Measurements from ENCODE around the gene IGFN1.

- no peak for TF ChIP-seq POLR2AphosphoS5 (IDR thresholded peaks at IDR 0.05)
- TF ChIP-seq CTCF (IDR thresholded peaks at IDR 0.05): no peak
- no peak for TF ChIP-seq POLR2A (IDR thresholded peaks at IDR 0.05)
These were observed 8.9 kb upstream of the IGFN1 start for GRCh38 chr1:201181726-201182125.
